ENCODE measurements around the gene CATSPER2. TPM values are rescaled to one million over a fixed set of nuclear protein-coding genes. Genes with fewer than 3 reads are reported as not detected.
"Not testable (repeated sequence)": the region's sequence is repeated elsewhere in the genome, so short reads cannot be mapped to it uniquely, and the experiment has no call there.

CATSPER2 gene
- total RNA-seq: 3.0 TPM
- long read RNA-seq: 0 reads

- no peak for DNase-seq (ENCODE audit: low spot score)
- intact Hi-C loops (cut with DNase I): no loop called here
These were observed at the start of gene CATSPER2 for GRCh38 chr15:43648649-43649429. TSS of gene CATSPER2 (minus strand) at chr15:43648844. CDS start at chr15:43648061, 783 bp downstream.

GRCh38 chr15:43693148-43694022, 44.7 kb upstream of the CATSPER2 start, which contains the start of gene CKMT1A:
TSS of gene CKMT1A (plus strand) at chr15:43693859. CDS start at chr15:43694051, 192 bp downstream.
- intact Hi-C loops (cut with DNase I): not testable (repeated sequence)

GRCh38 chr15:43692679-43693078, 44.0 kb upstream of the CATSPER2 start:
- intact Hi-C loops (cut with DNase I); DNase-seq (ENCODE audit: low spot score): not testable (repeated sequence)

More at GRCh38 chr15:43693148-43694022, 44.7 kb upstream of the CATSPER2 start, which contains the start of gene CKMT1A:
- not testable (repeated sequence) for DNase-seq (ENCODE audit: low spot score)

GRCh38 chr15:43689604-43690301, 41.1 kb upstream of the CATSPER2 start:
- intact Hi-C loops (cut with DNase I); DNase-seq (ENCODE audit: low spot score): not testable (repeated sequence)

GRCh38 chr15:43674175-43674574, 25.5 kb upstream of the CATSPER2 start:
- DNase-seq (ENCODE audit: low spot score); intact Hi-C loops (cut with DNase I): not testable (repeated sequence)

- DNase-seq (ENCODE audit: low spot score); intact Hi-C loops (cut with DNase I): not testable (repeated sequence)
These were observed 17.5 kb upstream of the CATSPER2 start for GRCh38 chr15:43666177-43666576.

GRCh38 chr15:43663333-43663732, 14.7 kb upstream of the CATSPER2 start:
- intact Hi-C loops (cut with DNase I): not testable (repeated sequence)

GRCh38 chr15:43662293-43662692, 13.6 kb upstream of the CATSPER2 start:
- intact Hi-C loops (cut with DNase I); DNase-seq (ENCODE audit: low spot score): not testable (repeated sequence)

More at GRCh38 chr15:43663333-43663732, 14.7 kb upstream of the CATSPER2 start:
- not testable (repeated sequence) for DNase-seq (ENCODE audit: low spot score)

GRCh38 chr15:43659727-43660126, 11.1 kb upstream of the CATSPER2 start:
- DNase-seq (ENCODE audit: low spot score); intact Hi-C loops (cut with DNase I): not testable (repeated sequence)

GRCh38 chr15:43649430-43649926, 834 bp upstream of the CATSPER2 start:
- DNase-seq (ENCODE audit: low spot score); intact Hi-C loops (cut with DNase I): not testable (repeated sequence)

GRCh38 chr15:43638464-43639204, 10.0 kb downstream of the CATSPER2 start:
- intact Hi-C loops (cut with DNase I); DNase-seq (ENCODE audit: low spot score): not testable (repeated sequence)

GRCh38 chr15:43626937-43627336, 21.7 kb downstream of the CATSPER2 start:
- DNase-seq (ENCODE audit: low spot score); intact Hi-C loops (cut with DNase I): not testable (repeated sequence)

- DNase-seq (ENCODE audit: low spot score): no peak
- intact Hi-C loops (cut with DNase I): no loop called here
These were observed 23.5 kb downstream of the CATSPER2 start for GRCh38 chr15:43625106-43625505.

GRCh38 chr15:43622068-43622799, 26.4 kb downstream of the CATSPER2 start:
- DNase-seq (ENCODE audit: low spot score); intact Hi-C loops (cut with DNase I): not testable (repeated sequence)

GRCh38 chr15:43618700-43619099, 29.9 kb downstream of the CATSPER2 start, which contains the start of gene STRC:
TSS of gene STRC (minus strand) at chr15:43618800. CDS start at chr15:43618722, 78 bp downstream.
- intact Hi-C loops (cut with DNase I); DNase-seq (ENCODE audit: low spot score): not testable (repeated sequence)

GRCh38 chr15:43617750-43618149, 30.9 kb downstream of the CATSPER2 start:
- intact Hi-C loops (cut with DNase I): not testable (repeated sequence)

GRCh38 chr15:43602233-43602632, 46.4 kb downstream of the CATSPER2 start:
- intact Hi-C loops (cut with DNase I); DNase-seq (ENCODE audit: low spot score): not testable (repeated sequence)

More at GRCh38 chr15:43617750-43618149, 30.9 kb downstream of the CATSPER2 start:
- DNase-seq (ENCODE audit: low spot score): not testable (repeated sequence)
